ENCODE results near the gene TMEM132D.

- TF ChIP-seq POLR2A (IDR thresholded peaks at IDR 0.05; ENCODE audit: low read length) (no peak), GATA1 (IDR thresholded peaks at IDR 0.05; ENCODE audit: low read depth, low read length) (no peak)
Observed at GRCh38 chr12:129563266-129563665, 340.6 kb downstream of the TMEM132D start.

All from erythroblast (primary cell).